ENCODE data around the gene ARHGAP24.
"Not testable (repeated sequence)": the region's sequence is repeated elsewhere in the genome, so short reads cannot be mapped to it uniquely, and the experiment has no call there.

Gene ARHGAP24

DNA sequence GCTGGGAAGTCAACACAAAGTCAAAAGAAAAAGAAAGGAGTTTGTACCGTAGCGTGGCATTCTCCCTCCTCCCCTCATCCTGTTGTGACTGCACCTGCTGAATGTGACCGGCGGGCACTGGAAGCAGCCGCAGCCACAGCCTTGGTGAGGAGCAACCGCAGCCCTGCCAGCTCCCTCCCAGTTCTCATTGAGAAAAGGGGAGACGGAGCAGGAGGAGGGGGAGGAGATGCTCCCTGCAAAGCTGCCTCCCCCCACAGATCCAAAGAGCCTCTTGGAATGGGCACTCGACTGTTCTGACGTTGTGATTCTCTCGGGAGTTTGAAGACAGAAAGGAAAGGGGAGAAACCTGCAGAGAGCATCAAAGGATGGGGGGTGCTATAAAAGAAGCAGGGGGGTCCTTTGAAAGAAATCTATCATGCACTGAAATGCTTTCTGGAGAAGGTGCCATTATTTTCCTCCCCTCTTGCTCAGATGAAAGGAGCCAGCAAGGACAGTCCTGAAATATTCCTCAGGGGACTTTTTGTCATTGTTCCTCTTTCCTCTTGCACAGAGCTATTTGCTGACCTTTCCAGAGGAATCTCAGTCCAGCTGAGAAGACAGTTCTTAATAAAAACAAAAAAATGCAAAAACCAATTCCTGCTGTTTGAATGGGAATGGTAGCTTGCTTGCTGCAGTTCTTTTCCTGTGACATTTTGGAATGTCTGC, 455.2 kb downstream of the ARHGAP24 start:
- no peak for DNase-seq

- no peak for DNase-seq
Observed at GRCh38 chr4:85932500-85933290, 457.7 kb downstream of the ARHGAP24 start.

- no peak for DNase-seq
Observed at GRCh38 chr4:85933291-85933640, 458.3 kb downstream of the ARHGAP24 start.

- no peak for DNase-seq
Observed at GRCh38 chr4:85937507-85937906, 462.6 kb downstream of the ARHGAP24 start.

DNA sequence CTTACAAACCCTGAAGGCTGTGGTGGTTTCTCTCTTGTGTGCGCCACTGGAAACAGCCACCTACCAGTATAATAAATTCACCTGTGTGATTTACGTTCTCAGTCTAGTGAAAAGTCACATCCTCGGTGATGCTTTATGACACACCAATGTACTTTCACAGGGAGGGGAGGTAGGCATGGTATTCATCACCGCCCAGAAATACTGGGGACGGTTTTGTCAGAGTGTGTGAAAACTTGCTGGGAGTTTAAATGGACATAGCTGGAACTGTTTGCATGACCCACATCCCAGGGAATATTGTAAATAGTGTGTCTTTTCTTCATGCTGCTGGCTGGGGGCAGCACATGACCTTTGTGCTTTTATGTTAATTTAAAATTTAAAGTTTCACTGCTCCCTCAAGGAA, 463.1 kb downstream of the ARHGAP24 start:
- DNase-seq = no peak

- DNase-seq = no peak
Observed at GRCh38 chr4:85938902-85939301, 464.0 kb downstream of the ARHGAP24 start.

- no peak for DNase-seq
Observed at GRCh38 chr4:85939595-85939994, 464.6 kb downstream of the ARHGAP24 start.

- DNase-seq = no peak
Observed at GRCh38 chr4:85940151-85940550, 465.2 kb downstream of the ARHGAP24 start.

DNA sequence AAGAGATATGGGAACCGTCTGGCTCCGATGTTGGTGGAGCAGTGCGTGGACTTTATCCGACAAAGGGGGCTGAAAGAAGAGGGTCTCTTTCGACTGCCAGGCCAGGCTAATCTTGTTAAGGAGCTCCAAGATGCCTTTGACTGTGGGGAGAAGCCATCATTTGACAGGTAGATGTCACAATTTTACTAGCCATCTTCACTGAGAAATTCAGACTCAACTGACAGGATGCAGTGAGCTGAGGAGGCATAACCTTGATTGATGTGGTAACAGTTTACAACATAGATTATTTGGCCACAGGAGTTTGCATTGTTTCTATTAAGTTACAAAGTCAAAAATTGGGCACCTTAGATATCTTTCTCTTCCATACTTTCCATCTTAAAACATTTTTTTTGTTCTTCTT, 467.2 kb downstream of the ARHGAP24 start:
- DNase-seq = no peak

- DNase-seq = no peak
Observed at GRCh38 chr4:85946821-85947220, 471.9 kb downstream of the ARHGAP24 start.

DNA sequence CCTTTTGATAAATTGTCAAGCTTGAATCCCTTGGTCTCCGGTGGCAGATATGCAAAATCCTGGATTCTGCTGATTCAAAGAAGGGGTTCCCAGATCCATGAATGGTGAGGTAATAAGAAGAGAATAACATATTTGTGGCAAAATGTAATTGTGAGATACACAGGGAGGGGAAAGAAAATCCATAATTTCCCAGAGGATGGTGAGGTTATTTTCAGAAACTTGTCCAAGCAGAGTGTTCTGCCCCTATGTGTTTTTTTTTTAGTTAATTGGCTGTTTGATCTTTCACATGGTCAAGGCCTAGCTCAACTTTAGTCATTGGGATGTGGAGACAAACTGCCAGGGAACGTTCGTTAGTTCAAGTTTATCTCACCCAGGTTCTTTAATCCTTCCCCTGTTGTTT, 476.1 kb downstream of the ARHGAP24 start:
- no peak for DNase-seq

GRCh38 chr4:85952528-85952927, 477.6 kb downstream of the ARHGAP24 start:
- no peak for DNase-seq

DNA sequence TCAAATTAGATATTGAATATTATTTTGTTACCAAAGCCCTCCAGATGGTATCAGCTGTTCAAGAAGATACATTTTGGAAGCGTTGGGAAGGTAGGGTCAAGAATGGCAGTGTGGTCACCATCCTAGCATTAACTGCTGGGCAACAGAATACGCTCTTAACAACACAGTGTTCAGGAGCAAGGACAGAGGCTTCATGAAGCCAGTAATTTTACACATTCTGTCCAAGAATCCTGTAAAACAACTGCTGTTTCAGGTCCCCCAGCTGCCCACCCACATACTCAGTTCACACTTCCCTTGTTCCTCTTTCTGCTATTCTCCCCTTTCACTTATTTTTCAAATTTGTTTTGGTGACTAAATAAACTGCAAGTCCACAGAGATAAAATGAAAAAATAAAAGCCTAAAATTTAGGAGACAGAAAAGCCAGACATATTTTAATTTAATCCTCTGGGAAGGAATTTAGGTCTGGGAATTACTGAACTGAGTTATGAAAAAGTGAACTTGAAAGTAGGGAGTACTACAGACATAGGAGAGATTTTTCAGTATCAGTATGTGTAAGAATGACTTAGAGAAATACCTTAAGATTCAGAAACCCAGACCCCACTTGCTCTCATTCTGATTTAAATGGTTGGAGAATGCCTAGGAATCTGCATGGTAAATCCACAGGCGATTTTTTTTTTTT, 478.2 kb downstream of the ARHGAP24 start:
- no peak for DNase-seq

DNA sequence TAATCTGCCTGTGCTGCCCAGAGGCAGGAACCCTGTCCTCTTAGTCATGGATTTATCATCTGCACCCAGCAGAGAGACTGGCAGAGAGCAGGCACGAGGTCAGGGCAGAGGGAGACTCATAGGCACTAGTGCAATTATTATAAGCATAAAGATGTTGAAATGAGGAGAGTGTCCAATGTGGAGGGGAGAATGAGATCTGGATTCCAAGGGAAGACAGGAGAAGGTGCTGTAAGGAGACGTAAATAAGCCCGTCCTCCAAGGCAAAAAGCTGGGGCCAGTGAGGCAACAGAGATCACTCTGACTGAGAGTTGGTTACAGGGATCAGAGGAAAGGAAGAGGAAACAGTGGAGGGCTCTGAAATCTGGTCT, 478.7 kb downstream of the ARHGAP24 start:
- no peak for DNase-seq

DNA sequence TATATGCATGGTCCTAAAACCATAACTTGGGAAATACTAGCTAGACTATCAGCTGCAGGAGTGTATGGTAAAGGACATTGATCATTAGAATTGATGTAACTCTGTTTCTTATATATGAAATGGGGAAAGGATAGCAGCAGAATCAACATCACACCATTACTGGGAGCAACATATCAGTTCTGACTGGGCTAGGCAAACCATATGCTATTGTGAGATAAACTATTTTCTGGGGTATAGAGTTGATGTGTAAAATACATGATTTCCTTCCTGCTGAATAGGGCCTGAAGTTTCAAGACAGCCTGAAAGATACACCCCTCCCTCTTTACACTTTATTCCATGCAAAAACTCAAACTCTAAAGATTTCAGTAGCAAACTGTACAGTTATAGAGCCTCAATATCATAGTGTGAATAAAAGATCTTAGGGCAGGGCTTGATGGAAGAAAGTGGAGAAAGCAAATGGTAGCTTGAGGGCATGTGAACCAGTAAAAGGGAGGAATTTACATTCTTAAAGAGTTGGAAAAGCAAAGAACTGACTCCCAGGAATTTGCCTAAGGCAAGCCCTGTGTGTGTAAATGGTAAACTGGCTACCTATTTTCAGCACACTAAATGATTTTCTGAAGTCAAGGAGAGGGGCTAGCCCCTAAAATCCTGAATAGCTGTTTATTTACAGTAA, 480.8 kb downstream of the ARHGAP24 start:
- DNase-seq = no peak

DNA sequence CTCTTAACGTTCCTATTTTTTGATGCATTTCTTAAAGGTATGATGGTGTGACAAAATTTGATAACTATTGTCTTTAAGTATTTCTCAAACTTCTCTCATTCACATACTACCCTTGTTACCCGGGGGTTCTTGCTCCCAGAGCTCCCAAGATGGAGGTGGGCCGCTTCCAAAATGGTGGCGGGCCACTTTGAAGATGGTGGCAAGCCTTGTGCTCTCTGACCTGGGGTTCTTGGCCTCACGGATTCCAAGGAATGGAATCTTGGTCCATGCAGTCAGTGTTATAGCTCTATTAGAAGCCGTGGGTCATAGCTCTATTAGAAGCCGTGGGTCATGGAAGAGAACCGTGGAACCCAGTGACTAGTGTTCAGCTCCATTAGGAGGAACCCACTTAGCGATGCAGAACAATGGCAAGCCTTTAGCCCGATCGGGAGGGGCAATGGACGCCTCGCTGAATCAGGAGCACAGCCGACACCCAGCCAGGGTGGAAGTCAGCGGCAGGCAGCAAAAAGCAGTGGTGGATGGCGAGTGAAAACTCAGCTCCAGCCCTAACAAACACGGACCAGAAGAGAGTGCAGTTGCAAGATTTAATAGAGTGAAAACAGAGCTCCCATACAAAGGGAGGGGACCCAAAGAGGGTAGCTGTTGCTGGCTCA, 481.5 kb downstream of the ARHGAP24 start:
- no peak for DNase-seq

- no peak for DNase-seq
Observed at GRCh38 chr4:85961887-85962286, 486.9 kb downstream of the ARHGAP24 start.

- DNase-seq = no peak
Observed at GRCh38 chr4:85963231-85963630, 488.3 kb downstream of the ARHGAP24 start.

DNA sequence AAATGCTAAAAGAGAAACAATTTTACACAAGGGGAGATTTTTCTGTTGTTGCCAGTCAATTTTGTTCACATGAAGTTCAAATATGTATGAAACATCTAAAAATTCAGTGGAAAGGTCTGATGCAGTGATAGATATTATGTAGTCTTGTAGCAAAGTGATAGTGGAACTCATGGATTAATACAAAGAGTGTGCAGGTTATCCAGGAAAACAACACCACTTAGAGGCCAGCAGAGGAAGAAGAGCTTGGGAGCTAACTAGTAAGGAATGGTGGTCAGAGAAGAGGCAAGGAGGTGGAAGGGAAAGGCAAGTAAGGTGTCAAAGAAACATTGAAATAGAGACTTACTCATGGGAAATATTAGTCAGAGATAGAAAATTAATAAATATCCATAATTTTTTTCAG, 489.3 kb downstream of the ARHGAP24 start:
- DNase-seq = no peak

DNA sequence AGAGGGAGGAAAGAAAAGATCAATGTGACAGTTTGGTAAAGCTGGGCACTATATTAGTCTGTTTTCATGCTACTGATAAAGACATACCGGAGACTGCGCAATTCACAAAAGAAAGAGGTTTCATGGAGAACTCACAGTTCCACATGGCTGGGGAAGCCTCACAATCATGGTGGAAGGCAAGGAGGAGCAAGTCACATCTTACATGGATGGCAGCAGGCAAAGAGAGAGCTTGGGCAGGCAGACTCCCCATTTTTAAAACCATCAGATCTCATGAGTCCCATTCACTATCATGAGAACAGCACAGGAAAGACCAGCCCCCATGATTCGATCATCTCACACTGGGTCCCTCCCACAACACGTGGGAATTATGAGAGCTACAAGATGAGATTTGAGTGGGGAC, 490.1 kb downstream of the ARHGAP24 start:
- not testable (repeated sequence) for DNase-seq

- DNase-seq = no peak
Observed at GRCh38 chr4:85965529-85965928, 490.6 kb downstream of the ARHGAP24 start.

DNA sequence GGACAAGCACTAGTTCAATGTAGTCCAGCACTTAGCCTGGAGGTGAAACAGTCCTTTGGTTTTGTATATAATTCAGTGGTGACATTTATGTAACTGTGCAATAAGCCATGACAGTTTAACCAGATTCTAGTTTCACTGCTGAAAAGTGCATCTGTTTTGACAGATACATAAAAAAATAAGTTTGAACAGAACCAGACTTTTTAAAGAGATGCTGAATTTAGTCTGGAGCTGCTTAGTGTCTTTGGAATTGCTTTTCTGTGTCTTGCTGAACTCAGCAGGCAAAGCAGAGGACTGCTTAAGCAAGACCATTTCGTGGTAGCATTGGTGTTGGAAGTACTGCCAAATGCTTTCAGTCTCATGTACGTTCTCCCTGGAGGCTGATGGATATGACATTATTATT, 491.4 kb downstream of the ARHGAP24 start:
- no peak for DNase-seq

DNA sequence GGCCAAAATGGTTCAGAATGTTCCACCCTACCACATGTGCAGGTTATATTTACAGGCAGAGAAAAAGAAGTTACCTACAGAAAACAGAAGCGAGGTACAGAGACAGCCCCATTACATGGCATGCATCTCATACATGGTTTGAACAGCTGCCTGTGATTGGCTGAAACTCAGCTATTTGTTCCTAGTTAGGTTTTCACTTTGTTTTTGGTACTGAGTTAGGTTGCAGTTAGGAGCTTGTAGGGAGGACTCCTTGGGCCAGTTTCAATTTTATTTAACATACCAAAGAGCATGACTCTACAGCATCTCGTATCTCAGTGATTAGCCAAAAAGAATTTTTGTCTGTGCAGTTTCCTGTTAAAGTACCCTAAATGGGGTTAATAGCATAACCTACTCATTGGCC, 492.9 kb downstream of the ARHGAP24 start:
- DNase-seq = no peak

Measured in NCI-H1694 (cell line).